ENCODE measurements around the gene TTC1.

DNA sequence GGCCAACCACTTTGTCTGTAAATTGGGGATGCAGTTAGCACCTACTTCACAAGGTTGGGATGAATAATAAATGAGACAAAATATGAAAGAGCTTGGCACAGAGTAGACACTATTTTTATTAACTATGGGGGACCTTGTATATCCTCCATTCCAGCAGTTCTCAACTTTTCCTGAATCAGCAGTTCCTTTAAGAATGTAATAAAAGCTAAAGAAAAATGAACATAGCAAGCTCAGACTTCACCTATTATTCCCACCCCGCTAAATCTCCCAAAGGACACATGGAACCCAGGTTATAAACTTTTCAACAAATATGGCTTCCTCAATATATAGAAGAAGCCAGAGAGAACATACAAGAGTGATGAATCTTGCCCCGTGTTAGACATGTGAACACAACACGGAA is 32.0 kb upstream of the TTC1 start:
- TF ChIP-seq POLR2A (IDR thresholded peaks at IDR 0.05; ENCODE audit: low read length) (no peak), GATA1 (IDR thresholded peaks at IDR 0.05; ENCODE audit: low read depth, low read length) (no peak)
